OCI-LY7 (cell line): Measurements from ENCODE around the gene KPNA2. TPM values are rescaled to one million over a fixed set of nuclear protein-coding genes. Genes with fewer than 3 reads are reported as not detected.
"Not testable (repeated sequence)": the region's sequence is repeated elsewhere in the genome, so short reads cannot be mapped to it uniquely, and the experiment has no call there.

ENCODE experiments used
- BruUV-seq: library from RNA; stranded (reverse); fragments of 400-500 nt; replicated peaks from 2 replicates; lab custom pipeline; 2021; lab: Mats Ljungman, UMichigan
- CTCF ChIA-PET: fragments of 300-600 bp; sonication (Branson Sonifier 250); formaldehyde crosslinking; loops from one replicate; lab custom pipeline; 2022; ENCODE audit warnings: antibody characterized with exemption; ENCODE audit not compliant: unreplicated experiment; lab: Charles Lee
- POLR2A ChIA-PET: fragments of 300-600 bp; sonication (Branson Sonifier 250); formaldehyde crosslinking; loops from one replicate; lab custom pipeline; 2022; ENCODE audit warnings: antibody characterized with exemption; lab: Charles Lee
- DNase-seq: peaks from one replicate; pipeline ENCODE4 v3.0.0-alpha.2; 2015; ENCODE audit warnings: low spot score
- H2AFZ ChIP-seq: fragments of 200-600 bp; sonication (generic), shearing (Covaris generic); 2 replicates; pipeline ENCODE4 v1.6.1; 2014; ENCODE audit warnings: mild to moderate bottlenecking, antibody characterized with exemption, low read length, moderate library complexity
- H3K27ac ChIP-seq: fragments of 200-600 bp; sonication (generic); 2 replicates; pipeline ENCODE4 v1.5.1; 2014; ENCODE audit warnings: mixed run types, low read depth, mild to moderate bottlenecking, moderate library complexity, low read length, inconsistent platforms; ENCODE audit not compliant: poor library complexity, severe bottlenecking
- H3K36me3 ChIP-seq: fragments of 200-600 bp; sonication (generic); 2 replicates; pipeline ENCODE4 v1.6.1; 2014; ENCODE audit warnings: mild to moderate bottlenecking, antibody characterized with exemption, low read length, moderate library complexity, mixed read lengths; ENCODE audit not compliant: insufficient read depth
- H3K4me1 ChIP-seq: fragments of 200-600 bp; sonication (generic); 2 replicates; pipeline ENCODE4 v1.5.1; 2014; ENCODE audit warnings: mild to moderate bottlenecking, low read length; ENCODE audit not compliant: insufficient read depth, poor library complexity, severe bottlenecking
- H3K4me2 ChIP-seq: fragments of 200-600 bp; sonication (generic); 2 replicates; pipeline ENCODE4 v1.6.1; 2014; ENCODE audit warnings: mild to moderate bottlenecking, low read length
- H3K4me3 ChIP-seq: fragments of 200-600 bp; sonication (generic); 2 replicates; pipeline ENCODE4 v1.5.1; 2014; ENCODE audit warnings: mild to moderate bottlenecking, low read depth, low read length; ENCODE audit not compliant: poor library complexity, severe bottlenecking
- H3K79me2 ChIP-seq: fragments of 200-600 bp; sonication (generic); 2 replicates; pipeline ENCODE4 v1.6.1; 2016; ENCODE audit warnings: low read depth, mild to moderate bottlenecking, low read length, moderate library complexity, mixed read lengths; ENCODE audit not compliant: insufficient read depth
- H3K9me2 ChIP-seq: fragments of 200-600 bp; sonication (generic); 2 replicates; pipeline ENCODE4 v1.6.1; 2016; ENCODE audit warnings: mild to moderate bottlenecking, low read length, mixed read lengths; ENCODE audit not compliant: insufficient read depth
- H3K9me3 ChIP-seq: fragments of 200-600 bp; sonication (generic); 2 replicates; pipeline ENCODE4 v1.6.1; 2014; ENCODE audit warnings: mild to moderate bottlenecking, mixed run types, low read length, mixed read lengths
- H4K20me1 ChIP-seq: fragments of 200-600 bp; sonication (generic); 2 replicates; pipeline ENCODE4 v1.6.1; 2014; ENCODE audit warnings: mild to moderate bottlenecking, antibody characterized with exemption, low read length, moderate library complexity, mixed read lengths; ENCODE audit not compliant: insufficient read depth
- EZH2phosphoT487 ChIP-seq: fragments of 200-600 bp; sonication (generic); IDR thresholded peaks from 2 replicates; pipeline ENCODE4 v1.6.1; 2018; ENCODE audit warnings: low read depth, borderline replicate concordance, mild to moderate bottlenecking, mixed run types, antibody characterized with exemption, low read length, moderate library complexity, mixed read lengths
- intact Hi-C: fragments of 100-400 bp; cut with micrococcal nuclease; formaldehyde crosslinking; loops from one replicate; pipeline ENCODE4 v1.10.0; 2022; ENCODE audit not compliant: unreplicated experiment
- total RNA-seq, 2 experiments: library from RNA; depleted of rRNA in 1 of 2; stranded (reverse); fragments of >200 nt in 1 of 2; shearing (Covaris generic) in 1 of 2; gene quantifications; 2 replicates each; pipeline ENCODE4 v1.2.3, GENCODE V29; 2014 to 2022
- TF ChIP-seq, protein P1 (sequence below): fragments of 200-600 bp; sonication (generic); conservative IDR thresholded peaks from 2 replicates; pipeline ENCODE4 v1.5.1; 2014; ENCODE audit warnings: mild to moderate bottlenecking, antibody characterized with exemption, low read length, moderate library complexity, mixed read lengths

KPNA2 gene
- total RNA-seq, 2 experiments from 2014 or later = 253 to 416 TPM

DNA sequence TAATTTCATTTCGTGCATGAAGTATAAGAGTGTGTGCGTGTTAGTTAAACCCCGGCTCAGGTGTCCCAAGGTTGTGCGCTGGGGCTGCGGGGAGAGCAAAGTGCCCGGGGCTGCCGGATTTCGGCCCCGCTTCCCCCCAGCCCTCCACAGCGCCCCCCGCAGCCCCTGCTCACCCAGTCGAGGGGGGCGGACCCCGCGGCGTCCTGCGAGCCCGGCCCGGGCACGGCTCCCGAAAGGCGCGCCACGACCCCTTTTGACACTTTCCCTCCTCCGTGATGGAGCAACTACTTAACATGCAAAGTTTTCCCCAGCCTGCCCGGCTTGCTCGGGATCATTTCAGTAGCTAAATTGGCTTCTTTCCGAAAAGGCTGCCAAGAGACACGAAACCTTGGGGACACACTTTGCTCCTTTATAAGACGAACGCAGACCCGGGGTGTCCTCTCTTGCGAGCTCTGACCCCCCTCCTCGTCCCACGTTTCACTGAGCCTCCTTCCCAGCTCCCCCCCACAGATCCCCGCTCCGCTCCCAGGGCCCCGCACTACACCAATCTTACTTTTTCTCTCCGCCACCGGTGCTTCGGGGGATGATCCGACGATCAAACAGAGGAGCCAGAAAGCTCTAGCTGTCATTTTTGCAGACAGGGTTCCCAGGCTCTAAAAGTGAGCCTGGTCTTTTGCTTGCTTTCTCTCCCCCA lies 39.8 kb upstream of the KPNA2 start:
- peak overlapping the region; percentile 77 for H3K4me2 ChIP-seq
- H3K9me3 ChIP-seq = no peaks in the 10 kb centered on the region
- BruUV-seq = no TSS peak
- H2AFZ ChIP-seq = peak overlapping the region; percentile 1; the same call in 1 of the 2 replicates
- peak overlapping the region; percentile 95 for H3K4me3 ChIP-seq
- intact Hi-C loops = loop anchor here (2.0 kb wide), 2 partner anchors 13 to 295 kb away; partner anchors contain the start of genes ARSG and SLC16A6
- no peak for TF ChIP-seq EZH2phosphoT487
- TF ChIP-seq, protein P1, sequence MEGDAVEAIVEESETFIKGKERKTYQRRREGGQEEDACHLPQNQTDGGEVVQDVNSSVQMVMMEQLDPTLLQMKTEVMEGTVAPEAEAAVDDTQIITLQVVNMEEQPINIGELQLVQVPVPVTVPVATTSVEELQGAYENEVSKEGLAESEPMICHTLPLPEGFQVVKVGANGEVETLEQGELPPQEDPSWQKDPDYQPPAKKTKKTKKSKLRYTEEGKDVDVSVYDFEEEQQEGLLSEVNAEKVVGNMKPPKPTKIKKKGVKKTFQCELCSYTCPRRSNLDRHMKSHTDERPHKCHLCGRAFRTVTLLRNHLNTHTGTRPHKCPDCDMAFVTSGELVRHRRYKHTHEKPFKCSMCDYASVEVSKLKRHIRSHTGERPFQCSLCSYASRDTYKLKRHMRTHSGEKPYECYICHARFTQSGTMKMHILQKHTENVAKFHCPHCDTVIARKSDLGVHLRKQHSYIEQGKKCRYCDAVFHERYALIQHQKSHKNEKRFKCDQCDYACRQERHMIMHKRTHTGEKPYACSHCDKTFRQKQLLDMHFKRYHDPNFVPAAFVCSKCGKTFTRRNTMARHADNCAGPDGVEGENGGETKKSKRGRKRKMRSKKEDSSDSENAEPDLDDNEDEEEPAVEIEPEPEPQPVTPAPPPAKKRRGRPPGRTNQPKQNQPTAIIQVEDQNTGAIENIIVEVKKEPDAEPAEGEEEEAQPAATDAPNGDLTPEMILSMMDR = peak; percentile 73
- POLR2A ChIA-PET = interaction anchor here (0.6 to 1.5 kb wide), 3 partner anchors 7 to 240 kb away, joined by 3 to 9 read pairs (median 4); no protein-coding TSS in a partner anchor
- no peaks in the 10 kb centered on the region; the same call in 1 of the 2 replicates for H3K36me3 ChIP-seq
- CTCF ChIA-PET = no interaction called here
- H3K4me1 ChIP-seq = peaks cover 27% of the 10 kb centered on the region
- H3K79me2 ChIP-seq = no peaks in the 10 kb centered on the region
- no peaks in the 10 kb centered on the region for H4K20me1 ChIP-seq
- DNase-seq = peak; percentile 49
- H3K9me2 ChIP-seq = no peaks in the 10 kb centered on the region
- no peak overlapping the region for H3K27ac ChIP-seq

DNA sequence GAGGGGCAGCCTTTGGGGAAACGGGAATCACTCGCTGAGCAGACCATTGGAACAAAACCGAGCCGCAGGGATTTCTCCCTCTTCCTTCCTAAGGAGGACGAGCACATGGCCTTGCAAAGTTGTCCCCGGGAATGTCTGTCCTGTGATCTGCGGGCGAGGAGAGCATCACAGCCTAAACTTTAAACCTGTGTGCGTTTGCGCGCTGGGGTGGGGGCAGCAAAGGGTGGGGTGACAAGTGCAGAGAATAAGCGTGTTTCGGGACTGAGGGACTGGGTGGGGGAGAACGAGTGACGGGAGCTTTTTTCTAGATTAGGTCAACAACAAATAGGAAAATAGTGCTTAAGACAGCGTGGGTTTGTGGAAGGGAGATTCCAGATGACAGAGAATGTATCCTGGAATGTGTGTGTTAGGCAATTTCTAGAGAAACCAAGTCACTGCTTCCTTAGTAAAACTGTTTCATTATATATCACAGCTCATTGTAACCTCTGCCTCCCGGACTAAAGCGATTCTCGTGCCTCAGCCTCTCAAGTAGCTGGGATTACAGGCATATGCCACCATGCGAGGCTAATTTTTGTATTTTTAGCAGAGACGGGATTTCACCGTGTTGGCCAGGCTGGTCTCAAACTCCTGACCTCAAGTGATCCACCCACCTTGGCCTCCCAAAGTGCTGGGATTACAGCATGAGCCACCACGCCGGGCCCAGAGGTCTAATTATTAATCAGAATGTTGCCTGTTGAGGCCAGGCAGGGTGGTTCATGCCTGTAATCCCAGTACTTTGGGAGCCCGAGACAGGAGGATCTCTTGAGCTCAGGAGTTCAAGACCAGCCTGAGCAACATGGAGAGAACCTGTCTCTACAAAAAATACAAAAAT lies 39.0 kb upstream of the KPNA2 start, which contains the start of gene C17orf58:
Gene C17orf58 (minus strand): TSS at position 169 of the 871 bp plus-strand sequence. CDS start 271 bp downstream, outside the sequence.
- H3K79me2 ChIP-seq, H3K36me3 ChIP-seq, DNase-seq, CTCF ChIA-PET, H3K27ac ChIP-seq, H4K20me1 ChIP-seq, BruUV-seq, H3K9me3 ChIP-seq, intact Hi-C loops, H3K9me2 ChIP-seq: not testable (repeated sequence)
- peak within 1 kb of the TSS; percentile 1; the same call in 1 of the 2 replicates for H2AFZ ChIP-seq
- H3K4me1 ChIP-seq = peaks cover 27% of the 10 kb centered on the region
- POLR2A ChIA-PET = interaction anchor here (0.6 kb wide), 3 partner anchors 22 to 586 kb away, joined by 3 read pairs; no protein-coding TSS in a partner anchor
- H3K4me2 ChIP-seq = peak within 1 kb of the TSS; percentile 77
- H3K4me3 ChIP-seq = peak within 1 kb of the TSS; percentile 95

DNA sequence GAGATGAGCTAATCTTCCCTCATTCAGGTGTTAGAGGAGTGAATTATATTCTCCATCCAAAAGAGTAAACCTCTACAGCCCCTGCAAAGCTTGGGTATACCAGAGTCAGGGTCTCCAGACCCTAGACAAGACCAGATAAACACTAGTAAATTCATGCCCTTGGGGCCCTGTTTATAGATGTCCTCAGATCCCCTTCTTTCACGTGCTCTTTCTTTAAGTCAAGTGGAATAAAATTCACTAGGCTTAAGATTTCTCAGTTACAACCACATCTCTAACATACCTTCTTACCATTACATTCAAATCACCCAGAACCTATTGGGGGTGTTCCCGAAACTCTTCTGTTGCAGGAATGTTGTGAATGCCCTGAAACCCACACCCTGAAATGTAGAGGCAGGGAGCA lies 37.1 kb upstream of the KPNA2 start:
- no TSS peak for BruUV-seq
- H4K20me1 ChIP-seq = no peaks in the 10 kb centered on the region
- no peak for DNase-seq
- CTCF ChIA-PET = no interaction called here
- POLR2A ChIA-PET = interaction anchor here (0.6 to 1.6 kb wide), 4 partner anchors 8 to 1179 kb away, joined by 3 to 5 read pairs (median 4); no protein-coding TSS in a partner anchor
- H3K4me3 ChIP-seq = no peak overlapping the region
- intact Hi-C loops = no loop called here
- H3K9me3 ChIP-seq = no peaks in the 10 kb centered on the region
- no peaks in the 10 kb centered on the region for H3K9me2 ChIP-seq
- peaks cover 21% of the 10 kb centered on the region for H3K4me1 ChIP-seq
- H3K36me3 ChIP-seq = no peaks in the 10 kb centered on the region; the same call in 1 of the 2 replicates
- H2AFZ ChIP-seq = no peak overlapping the region
- no peaks in the 10 kb centered on the region for H3K79me2 ChIP-seq
- no peak for TF ChIP-seq EZH2phosphoT487
- TF ChIP-seq, protein P1 = no peak
- H3K27ac ChIP-seq = no peak overlapping the region
- no peak overlapping the region for H3K4me2 ChIP-seq
